Liver (tissue), 9 donors: ENCODE results near the gene ADAM19. TPM values are rescaled to one million over a fixed set of nuclear protein-coding genes. Genes with fewer than 3 reads are reported as not detected.

ENCODE experiments used
- DNase-seq: peaks from one replicate; pipeline ENCODE4 v3.0.0-alpha.2; 2017; ENCODE audit warnings: low spot score
- H3K27ac ChIP-seq, 2 donors: one replicate each; pipeline ENCODE4 v1.7.0; 2013; ENCODE audit warnings: inconsistent platforms in 2 of 2, low read length in 2 of 2, control low read depth in 1 of 2, low read depth in 1 of 2, mild to moderate bottlenecking in 1 of 2
- H3K27me3 ChIP-seq, 4 donors: one replicate each; pipeline versions ENCODE4 v1.6.1 to v1.7.0; 2013; ENCODE audit warnings: low read length in 3 of 4, inconsistent platforms in 1 of 4, mild to moderate bottlenecking in 1 of 4, moderate library complexity in 1 of 4; ENCODE audit not compliant: control insufficient read depth in 4 of 4, insufficient read depth in 4 of 4
- H3K36me3 ChIP-seq, 4 donors: one replicate each; pipeline versions ENCODE4 v1.6.1 to v1.7.0; 2013; ENCODE audit warnings: low read length in 3 of 4, mild to moderate bottlenecking in 3 of 4, low read depth in 1 of 4, moderate library complexity in 1 of 4; ENCODE audit not compliant: control insufficient read depth in 4 of 4, insufficient read depth in 3 of 4
- H3K4me1 ChIP-seq, 4 donors: one replicate each; pipeline versions ENCODE4 v1.6.1 to v1.7.0; 2013; ENCODE audit warnings: low read length in 3 of 4, mild to moderate bottlenecking in 3 of 4, moderate library complexity in 1 of 4; ENCODE audit not compliant: control insufficient read depth in 4 of 4, insufficient read depth in 4 of 4
- H3K4me3 ChIP-seq, 3 donors: one replicate each; pipeline versions ENCODE4 v1.6.1 to v1.7.0; 2013; ENCODE audit warnings: low read length in 3 of 3, control low read depth in 1 of 3, low read depth in 1 of 3, mild to moderate bottlenecking in 1 of 3
- H3K9ac ChIP-seq, 2 donors: one replicate each; pipeline ENCODE4 v1.7.0; 2013; ENCODE audit warnings: low read length in 2 of 2, mild to moderate bottlenecking in 2 of 2, moderate library complexity in 2 of 2, control low read depth in 1 of 2, low read depth in 1 of 2
- H3K9me3 ChIP-seq, 4 donors: one replicate each; pipeline versions ENCODE4 v1.6.1 to v1.7.0; 2013; ENCODE audit warnings: low read length in 3 of 4; ENCODE audit not compliant: control insufficient read depth in 4 of 4
- CTCF ChIP-seq: fragments of 150-350 bp; IDR thresholded peaks from 2 replicates; pipeline ENCODE4 v1.5.1; 2017; ENCODE audit warnings: improper control_type of control experiment, low read depth, low read length; ENCODE audit not compliant: missing input control
- FOXA1 ChIP-seq: IDR thresholded peaks from 2 replicates; pipeline ENCODE4 v1.6.1; 2016; ENCODE audit warnings: antibody characterized with exemption
- FOXA2 ChIP-seq: IDR thresholded peaks from 2 replicates; pipeline ENCODE4 v1.6.1; 2016; ENCODE audit warnings: antibody characterized with exemption
- HNF4A ChIP-seq, 2 donors: conservative IDR thresholded peaks; 2 replicates each; pipeline ENCODE4 v1.6.1; 2016; ENCODE audit warnings: antibody characterized with exemption in 2 of 2, mild to moderate bottlenecking in 2 of 2
- JUND ChIP-seq, 2 donors: IDR thresholded peaks; 2 replicates each; pipeline ENCODE4 v1.6.1; 2016; ENCODE audit warnings: antibody characterized with exemption in 2 of 2
- NR2F2 ChIP-seq: IDR thresholded peaks from 2 replicates; pipeline ENCODE4 v1.6.1; 2016; ENCODE audit warnings: antibody characterized with exemption
- RXRA ChIP-seq, 2 donors: IDR thresholded peaks; 2 replicates each; pipeline ENCODE4 v1.6.1; 2017 to 2018; ENCODE audit warnings: antibody characterized with exemption in 2 of 2, mild to moderate bottlenecking in 1 of 2
- YY1 ChIP-seq: IDR thresholded peaks from 2 replicates; pipeline ENCODE4 v1.6.1; 2016; ENCODE audit warnings: antibody characterized with exemption, mild to moderate bottlenecking
- WGBS: extraction: QIAGEN DNeasy Blood & Tissue Kit; methylation state at CpG from one replicate; pipeline ENCODE4 v1.1.7; 2013; 5-methylcytosine and 5-hydroxymethylcytosine counted together
- polyA plus RNA-seq, 2 donors: library from polyadenylated mRNA; stranded (reverse) in 1 of 2; unstranded in 1 of 2; fragments of 200-250 nt in 1 of 2; fragments of >200 nt in 1 of 2; fragmentation: Nextera tagmentation in 1 of 2; extraction: Ambion mirVana in 1 of 2; gene quantifications; one replicate each; pipeline versions ENCODE4 v1.2.1 to v1.2.3, GENCODE V29; 2013 to 2015
- total RNA-seq, 2 donors: library from RNA; depleted of rRNA; stranded (reverse); fragments of >200 nt; gene quantifications; one replicate each; pipeline ENCODE4 v1.2.3, GENCODE V29; 2014
- TF ChIP-seq, protein P1 (sequence below): IDR thresholded peaks from 2 replicates; pipeline ENCODE4 v1.6.1; 2016; ENCODE audit warnings: antibody characterized with exemption
- TF ChIP-seq, protein P2 (sequence below): IDR thresholded peaks from 2 replicates; pipeline ENCODE4 v1.6.1; 2016; ENCODE audit warnings: antibody characterized with exemption, mild to moderate bottlenecking
- donor health status: healthy.
- donor health status: healthy.
- donor health status: healthy.
- donor health status: healthy.
- donor health status: healthy.

ADAM19 gene
- total and polyA plus RNA-seq, 4 donors = 2.4 to 7.1 (median 2.9) TPM

DNA sequence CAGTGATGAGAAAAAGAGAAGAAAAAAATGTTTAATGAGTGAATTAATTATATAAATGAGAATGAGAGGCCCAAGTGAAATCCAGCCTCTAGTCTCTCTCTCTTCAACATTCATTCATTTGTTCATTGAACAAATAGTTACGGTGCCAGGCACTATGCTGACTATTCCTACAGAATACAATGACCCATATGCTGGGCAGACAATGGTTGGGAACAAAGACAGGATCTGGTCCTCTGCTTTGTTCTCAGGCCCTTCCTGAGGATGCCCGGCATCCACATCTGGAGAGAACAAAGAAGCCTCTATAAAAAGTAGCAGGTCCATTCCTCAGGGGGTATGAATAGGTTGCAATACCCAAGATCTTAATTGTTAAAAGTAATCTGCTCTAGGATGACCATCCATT is 6.9 kb downstream of the ADAM19 start (continued):
- TF ChIP-seq, protein P1, sequence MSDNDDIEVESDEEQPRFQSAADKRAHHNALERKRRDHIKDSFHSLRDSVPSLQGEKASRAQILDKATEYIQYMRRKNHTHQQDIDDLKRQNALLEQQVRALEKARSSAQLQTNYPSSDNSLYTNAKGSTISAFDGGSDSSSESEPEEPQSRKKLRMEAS = no peak

- H3K9ac ChIP-seq = no peak overlapping the region
- H3K36me3 ChIP-seq = no peaks in the 10 kb centered on the region
- 90% methylated on average over 4 of the region's 4 CpGs for WGBS
- peaks cover 1 to 18% (median 13%) of the 10 kb centered on the region in 4 donors for H3K4me1 ChIP-seq
- TF ChIP-seq HNF4A (conservative IDR thresholded peaks at IDR 0.05) (no peak), JUND (IDR thresholded peaks at IDR 0.05) (no peak), NR2F2 (no peak)
- TF ChIP-seq, protein P1 = no peak
- TF ChIP-seq, protein P2, sequence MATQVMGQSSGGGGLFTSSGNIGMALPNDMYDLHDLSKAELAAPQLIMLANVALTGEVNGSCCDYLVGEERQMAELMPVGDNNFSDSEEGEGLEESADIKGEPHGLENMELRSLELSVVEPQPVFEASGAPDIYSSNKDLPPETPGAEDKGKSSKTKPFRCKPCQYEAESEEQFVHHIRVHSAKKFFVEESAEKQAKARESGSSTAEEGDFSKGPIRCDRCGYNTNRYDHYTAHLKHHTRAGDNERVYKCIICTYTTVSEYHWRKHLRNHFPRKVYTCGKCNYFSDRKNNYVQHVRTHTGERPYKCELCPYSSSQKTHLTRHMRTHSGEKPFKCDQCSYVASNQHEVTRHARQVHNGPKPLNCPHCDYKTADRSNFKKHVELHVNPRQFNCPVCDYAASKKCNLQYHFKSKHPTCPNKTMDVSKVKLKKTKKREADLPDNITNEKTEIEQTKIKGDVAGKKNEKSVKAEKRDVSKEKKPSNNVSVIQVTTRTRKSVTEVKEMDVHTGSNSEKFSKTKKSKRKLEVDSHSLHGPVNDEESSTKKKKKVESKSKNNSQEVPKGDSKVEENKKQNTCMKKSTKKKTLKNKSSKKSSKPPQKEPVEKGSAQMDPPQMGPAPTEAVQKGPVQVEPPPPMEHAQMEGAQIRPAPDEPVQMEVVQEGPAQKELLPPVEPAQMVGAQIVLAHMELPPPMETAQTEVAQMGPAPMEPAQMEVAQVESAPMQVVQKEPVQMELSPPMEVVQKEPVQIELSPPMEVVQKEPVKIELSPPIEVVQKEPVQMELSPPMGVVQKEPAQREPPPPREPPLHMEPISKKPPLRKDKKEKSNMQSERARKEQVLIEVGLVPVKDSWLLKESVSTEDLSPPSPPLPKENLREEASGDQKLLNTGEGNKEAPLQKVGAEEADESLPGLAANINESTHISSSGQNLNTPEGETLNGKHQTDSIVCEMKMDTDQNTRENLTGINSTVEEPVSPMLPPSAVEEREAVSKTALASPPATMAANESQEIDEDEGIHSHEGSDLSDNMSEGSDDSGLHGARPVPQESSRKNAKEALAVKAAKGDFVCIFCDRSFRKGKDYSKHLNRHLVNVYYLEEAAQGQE = no peak
- no peak overlapping the region for H3K27ac ChIP-seq
- DNase-seq = no peak
- H3K4me3 ChIP-seq = no peak overlapping the region
- no peaks in the 10 kb centered on the region for H3K9me3 ChIP-seq
- no peaks in the 10 kb centered on the region for H3K27me3 ChIP-seq
Measured at GRCh38 chr5:157568222-157568621, 7.4 kb downstream of the ADAM19 start.

DNA sequence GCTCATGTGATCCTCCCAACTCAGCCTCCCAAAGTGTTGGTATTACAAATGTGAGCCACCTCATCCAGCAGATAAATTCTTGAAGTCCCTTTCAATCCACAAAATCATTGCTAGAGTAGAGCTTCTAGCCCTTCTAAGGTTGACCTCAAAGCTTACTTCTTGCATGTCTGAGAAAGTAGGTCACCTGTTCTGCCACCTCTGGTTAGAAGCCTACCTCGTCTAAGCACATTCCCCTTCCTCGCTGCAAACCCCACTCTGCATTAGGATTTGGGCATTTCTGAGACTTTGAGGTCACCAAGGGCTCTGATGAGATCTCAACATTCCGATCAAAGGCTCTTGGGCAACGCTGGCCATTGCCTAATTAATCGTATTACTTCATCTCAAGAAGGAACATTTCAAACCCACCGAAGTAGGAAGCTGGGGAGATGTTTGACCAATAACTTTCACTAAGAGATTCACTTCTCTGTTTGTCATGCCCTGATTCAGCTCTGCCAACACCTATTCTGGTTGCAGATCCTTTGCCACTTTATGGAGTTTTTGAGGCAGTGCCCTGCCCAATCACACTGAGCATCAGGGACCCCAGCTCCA is 8.6 kb downstream of the ADAM19 start:
- DNase-seq = no peak
- no peaks in the 10 kb centered on the region for H3K27me3 ChIP-seq
- 78% methylated on average over 6 of the region's 6 CpGs for WGBS
- H3K9ac ChIP-seq = no peak overlapping the region
- no peak overlapping the region for H3K4me3 ChIP-seq
- TF ChIP-seq YY1 (no peak), RXRA (IDR thresholded peaks at IDR 0.05) (no peak), FOXA2 (no peak), FOXA1 (no peak), CTCF (no peak)
- no peaks in the 10 kb centered on the region for H3K36me3 ChIP-seq
- H3K4me1 ChIP-seq = peaks cover 11 to 30% (median 20%) of the 10 kb centered on the region in 4 donors
- H3K27ac ChIP-seq = peak overlapping the region in 1 of 2 donors; percentile 36
- no peaks in the 10 kb centered on the region for H3K9me3 ChIP-seq
